A549 treated with AZD9567 at 1 μM for 4 hours (cell line): Measurements from ENCODE around the gene FOXP2. TPM values are rescaled to one million over a fixed set of nuclear protein-coding genes. Genes with fewer than 3 reads are reported as not detected.

Experiments used
- total RNA-seq: library from RNA; stranded (reverse); fragments of 200-300 nt; extraction: Qiagen RNA extraction; gene quantifications from 5 replicates; pipeline ENCODE4 v1.2.3, GENCODE V29; 2022; ENCODE audit not compliant: insufficient read depth

FOXP2 gene
- total RNA-seq, result not detected in 5 replicates

DNA sequence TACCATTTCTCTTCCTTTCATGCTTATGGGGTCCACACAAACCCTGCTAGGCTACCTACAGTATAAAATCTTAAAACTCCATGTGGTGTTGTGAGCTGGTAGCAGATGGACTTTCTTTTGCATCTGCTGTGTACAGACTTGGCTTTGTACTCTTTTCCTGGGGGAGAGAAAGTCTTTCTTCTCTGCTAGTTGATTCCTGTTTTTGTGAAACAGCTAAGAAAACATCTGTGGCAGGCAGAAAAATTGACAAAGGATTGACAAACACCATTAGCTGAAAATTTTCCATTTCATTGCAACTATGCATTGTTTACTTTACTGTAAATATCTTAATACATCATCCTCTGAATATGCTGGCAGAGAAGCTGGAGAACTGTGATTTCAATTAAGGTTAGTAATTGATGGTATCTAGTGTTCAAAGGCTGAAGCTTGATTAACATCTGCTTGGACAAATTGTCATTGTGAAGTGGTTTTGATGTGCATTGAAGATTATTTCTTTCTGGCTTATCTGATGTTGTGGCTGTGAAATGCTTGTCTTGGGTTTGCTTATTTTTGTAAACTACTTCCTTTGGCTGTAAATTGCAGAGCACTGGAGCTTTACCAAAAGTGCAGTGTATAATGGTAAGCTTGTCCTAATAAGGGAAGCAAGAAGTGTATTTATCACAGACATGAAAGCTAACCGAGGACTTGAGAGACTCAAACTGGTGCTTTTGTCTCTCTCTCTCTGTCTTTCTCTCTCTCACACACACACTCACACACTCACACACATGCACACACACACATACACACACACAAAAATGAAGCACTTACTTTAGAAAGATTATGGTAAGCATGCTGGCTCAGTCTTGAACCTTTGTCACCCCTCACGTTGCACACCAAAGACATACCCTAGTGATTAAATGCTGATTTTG lies at the start of gene FOXP2:
Gene FOXP2 (plus strand): TSS at position 660 of the 908 bp plus-strand sequence. CDS start 11,697 bp downstream, outside the sequence.

